Astrocyte (in vitro differentiated cells and primary cell): ENCODE results near the gene SEC11C.

ENCODE experiments used
- EZH2 ChIP-seq: IDR thresholded peaks from 2 replicates; pipeline ENCODE4 v1.6.1; 2012; ENCODE audit warnings: mild to moderate bottlenecking, low read length, inconsistent platforms; ENCODE audit not compliant: insufficient read depth
- TF ChIP-seq, protein P1 (sequence below): IDR thresholded peaks from 2 replicates; pipeline ENCODE4 v1.5.1; 2011; ENCODE audit warnings: low read depth, mild to moderate bottlenecking, inconsistent platforms, low read length, moderate library complexity; ENCODE audit not compliant: insufficient read depth

DNA sequence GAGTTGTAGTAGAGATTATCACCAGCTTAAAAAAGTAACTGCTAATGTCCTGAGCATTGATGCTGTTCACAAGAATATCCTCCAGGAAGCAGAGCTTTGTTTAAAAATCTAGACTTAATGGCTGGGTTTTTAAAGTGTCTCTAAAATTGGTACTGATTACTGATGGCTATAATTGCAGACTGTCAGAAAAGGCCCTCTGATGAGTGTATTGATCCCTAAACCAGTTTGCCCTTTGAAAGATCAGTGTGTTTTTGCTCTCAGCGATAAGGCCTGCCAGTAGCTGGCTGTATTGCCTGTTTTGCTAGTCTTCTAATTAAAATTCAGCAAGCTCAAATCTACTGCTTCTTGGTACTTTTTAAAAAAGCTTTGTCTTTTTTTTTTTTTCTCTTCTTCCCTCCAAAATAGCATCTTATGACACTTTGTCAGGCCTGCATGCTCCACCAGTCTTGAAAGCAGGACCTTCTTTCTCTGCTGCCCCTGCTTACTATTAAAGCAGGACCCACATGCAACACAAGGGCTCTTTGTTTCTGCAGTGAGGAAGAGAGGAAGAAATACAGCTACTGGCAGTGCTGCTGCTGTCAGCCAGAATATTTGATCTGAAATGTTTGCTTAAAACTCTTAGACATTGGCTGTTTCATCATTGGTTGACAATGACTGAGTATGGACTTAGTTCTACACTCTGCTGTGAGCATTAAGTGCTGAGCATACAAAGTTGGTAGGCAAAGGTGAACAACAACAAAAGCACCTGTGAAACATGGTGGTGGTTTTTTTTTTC is 1.8 kb downstream of the SEC11C start:
- TF ChIP-seq, protein P1, sequence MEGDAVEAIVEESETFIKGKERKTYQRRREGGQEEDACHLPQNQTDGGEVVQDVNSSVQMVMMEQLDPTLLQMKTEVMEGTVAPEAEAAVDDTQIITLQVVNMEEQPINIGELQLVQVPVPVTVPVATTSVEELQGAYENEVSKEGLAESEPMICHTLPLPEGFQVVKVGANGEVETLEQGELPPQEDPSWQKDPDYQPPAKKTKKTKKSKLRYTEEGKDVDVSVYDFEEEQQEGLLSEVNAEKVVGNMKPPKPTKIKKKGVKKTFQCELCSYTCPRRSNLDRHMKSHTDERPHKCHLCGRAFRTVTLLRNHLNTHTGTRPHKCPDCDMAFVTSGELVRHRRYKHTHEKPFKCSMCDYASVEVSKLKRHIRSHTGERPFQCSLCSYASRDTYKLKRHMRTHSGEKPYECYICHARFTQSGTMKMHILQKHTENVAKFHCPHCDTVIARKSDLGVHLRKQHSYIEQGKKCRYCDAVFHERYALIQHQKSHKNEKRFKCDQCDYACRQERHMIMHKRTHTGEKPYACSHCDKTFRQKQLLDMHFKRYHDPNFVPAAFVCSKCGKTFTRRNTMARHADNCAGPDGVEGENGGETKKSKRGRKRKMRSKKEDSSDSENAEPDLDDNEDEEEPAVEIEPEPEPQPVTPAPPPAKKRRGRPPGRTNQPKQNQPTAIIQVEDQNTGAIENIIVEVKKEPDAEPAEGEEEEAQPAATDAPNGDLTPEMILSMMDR, result no peak
- TF ChIP-seq EZH2, result no peak
